Thyroid gland (tissue), 4 donors: ENCODE data around the gene COL28A1.

Experiments used
- POLR2A ChIP-seq, 2 donors: fragments of 450-650 bp; IDR thresholded peaks; one replicate each; pipeline ENCODE4 v1.6.1; 2017; ENCODE audit warnings: antibody characterized with exemption in 2 of 2, mild to moderate bottlenecking in 2 of 2, moderate library complexity in 1 of 2
- TF ChIP-seq, protein P1 (sequence below), 6 experiments: fragments of 200-600 bp in 3 of 6; fragments of 450-650 bp in 3 of 6; sonication (generic) in 3 of 6; IDR thresholded peaks; one replicate each; pipeline ENCODE4 v1.5.1; 2016 to 2019; ENCODE audit warnings: antibody characterized with exemption in 6 of 6, mild to moderate bottlenecking in 2 of 6, inconsistent platforms in 1 of 6, moderate library complexity in 1 of 6

GRCh38 chr7:7416031-7416858 is 119.4 kb downstream of the COL28A1 start:
- TF ChIP-seq, protein P1, sequence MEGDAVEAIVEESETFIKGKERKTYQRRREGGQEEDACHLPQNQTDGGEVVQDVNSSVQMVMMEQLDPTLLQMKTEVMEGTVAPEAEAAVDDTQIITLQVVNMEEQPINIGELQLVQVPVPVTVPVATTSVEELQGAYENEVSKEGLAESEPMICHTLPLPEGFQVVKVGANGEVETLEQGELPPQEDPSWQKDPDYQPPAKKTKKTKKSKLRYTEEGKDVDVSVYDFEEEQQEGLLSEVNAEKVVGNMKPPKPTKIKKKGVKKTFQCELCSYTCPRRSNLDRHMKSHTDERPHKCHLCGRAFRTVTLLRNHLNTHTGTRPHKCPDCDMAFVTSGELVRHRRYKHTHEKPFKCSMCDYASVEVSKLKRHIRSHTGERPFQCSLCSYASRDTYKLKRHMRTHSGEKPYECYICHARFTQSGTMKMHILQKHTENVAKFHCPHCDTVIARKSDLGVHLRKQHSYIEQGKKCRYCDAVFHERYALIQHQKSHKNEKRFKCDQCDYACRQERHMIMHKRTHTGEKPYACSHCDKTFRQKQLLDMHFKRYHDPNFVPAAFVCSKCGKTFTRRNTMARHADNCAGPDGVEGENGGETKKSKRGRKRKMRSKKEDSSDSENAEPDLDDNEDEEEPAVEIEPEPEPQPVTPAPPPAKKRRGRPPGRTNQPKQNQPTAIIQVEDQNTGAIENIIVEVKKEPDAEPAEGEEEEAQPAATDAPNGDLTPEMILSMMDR (IDR thresholded peaks at IDR 0.05): no peak
- no peak for TF ChIP-seq POLR2A (IDR thresholded peaks at IDR 0.05)
